Daoy (cell line): ENCODE data around the gene C2orf68. TPM values are rescaled to one million over a fixed set of nuclear protein-coding genes. Genes with fewer than 3 reads are reported as not detected.
"Not testable (repeated sequence)": the region's sequence is repeated elsewhere in the genome, so short reads cannot be mapped to it uniquely, and the experiment has no call there.

Experiments used
- DNase-seq: peaks from one replicate; pipeline ENCODE4 v3.0.0-alpha.2; 2015; ENCODE audit warnings: low read depth
- total RNA-seq: library from RNA; depleted of rRNA; stranded (reverse); fragments of >200 nt; shearing (Covaris generic); gene quantifications from 2 replicates; pipeline ENCODE4 v1.2.3, GENCODE V29; 2014

C2orf68 gene
- total RNA-seq, 1 experiment from 2014 or later, result 9.4 TPM

DNA sequence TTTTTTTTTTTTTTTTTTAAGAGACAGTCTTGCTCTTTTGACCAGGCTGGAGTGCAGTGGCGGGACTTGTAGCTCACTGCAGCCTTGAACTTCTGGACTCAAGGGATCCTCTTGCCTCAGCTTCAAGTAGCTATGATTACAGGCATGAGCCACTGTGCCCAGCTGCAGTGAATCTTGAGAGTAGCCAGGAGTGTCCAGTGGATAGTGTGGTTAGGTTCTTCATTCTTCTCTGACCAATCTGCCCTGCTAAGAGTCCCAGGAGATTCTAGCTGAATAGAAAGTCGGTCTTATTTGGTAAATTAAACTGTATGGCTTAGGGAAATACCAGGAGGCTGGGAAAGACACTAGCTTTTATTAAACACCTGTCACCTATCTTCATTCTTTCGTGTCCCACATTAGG is 19.4 kb upstream of the C2orf68 start:
- no peak for DNase-seq

DNA sequence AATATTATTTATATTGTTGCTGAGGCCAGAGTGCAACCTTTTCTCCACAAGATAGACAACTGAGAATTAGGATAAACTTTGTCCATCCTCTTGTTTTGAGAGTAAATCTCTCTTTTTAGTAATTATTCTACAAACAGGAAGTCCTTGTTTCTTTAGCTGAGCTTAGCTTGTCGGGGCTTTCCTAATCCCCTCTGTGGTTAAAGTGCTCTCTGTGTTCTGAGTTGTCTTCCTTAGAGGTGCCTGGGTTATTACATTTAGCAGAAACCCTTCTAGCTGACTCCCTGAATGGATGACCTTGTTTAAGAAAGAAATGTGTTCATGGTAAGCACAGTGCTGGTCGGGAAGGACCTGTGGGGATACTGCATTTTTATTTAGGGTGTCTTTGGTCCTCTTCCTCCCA is 16.8 kb upstream of the C2orf68 start:
- DNase-seq, result no peak

DNA sequence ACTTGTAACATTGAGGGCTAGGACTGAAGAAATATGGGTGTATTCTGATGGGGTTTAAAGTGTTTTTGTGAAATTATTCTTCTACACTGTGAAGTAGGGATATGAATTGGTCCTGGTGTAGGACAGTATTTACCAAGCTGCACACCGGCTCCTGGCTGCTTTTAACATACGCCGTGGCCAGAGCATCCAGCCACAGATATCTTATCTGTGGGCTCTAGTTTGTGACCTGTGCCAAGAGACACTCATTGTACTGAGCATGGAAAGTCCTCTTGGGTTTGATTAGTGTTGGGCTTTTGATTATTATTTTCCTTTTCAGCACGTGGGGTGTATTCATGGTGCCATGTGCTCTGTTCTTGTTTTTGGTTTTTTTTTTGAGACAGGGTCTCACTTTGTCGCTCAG is 12.1 kb upstream of the C2orf68 start:
- DNase-seq, result no peak

DNA sequence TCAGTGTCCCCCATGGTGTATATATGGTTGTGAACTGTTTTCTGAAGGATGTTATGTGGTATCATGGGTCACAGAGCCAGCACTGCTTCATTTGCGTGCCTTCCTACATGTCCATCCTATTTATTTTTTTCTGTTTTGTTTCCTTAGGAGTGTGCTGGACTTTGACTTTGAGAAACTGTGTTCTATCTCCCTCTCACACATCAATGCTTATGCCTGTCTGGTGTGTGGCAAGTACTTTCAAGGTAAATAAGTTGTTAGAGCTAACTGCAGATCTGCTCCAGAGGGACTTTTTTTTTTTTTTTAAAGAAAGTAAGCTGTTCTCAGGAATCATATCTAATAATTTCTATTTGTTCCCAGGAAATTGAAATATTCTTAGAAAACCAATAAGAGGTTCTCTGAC is 9.5 kb upstream of the C2orf68 start:
- no peak for DNase-seq

DNA sequence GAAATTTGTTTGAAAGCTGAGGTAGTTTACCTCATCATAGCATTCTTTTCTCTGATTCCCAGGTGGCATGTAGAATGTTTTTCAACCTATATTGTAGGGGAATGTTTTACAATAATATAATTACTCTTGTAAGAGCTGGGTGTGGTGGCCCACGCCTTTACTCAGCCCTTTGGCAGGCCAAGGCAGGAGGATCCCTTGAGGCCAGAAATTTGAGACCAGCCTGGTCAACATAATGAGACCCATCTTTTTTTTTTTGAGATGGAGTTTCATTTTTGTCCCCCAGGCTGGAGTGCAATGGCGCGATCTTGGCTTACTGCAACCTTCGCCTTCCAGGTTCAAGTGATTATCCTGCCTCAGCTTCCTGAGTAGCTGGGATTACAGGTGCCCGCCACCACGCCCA is 7.8 kb upstream of the C2orf68 start:
- no peak for DNase-seq

DNA sequence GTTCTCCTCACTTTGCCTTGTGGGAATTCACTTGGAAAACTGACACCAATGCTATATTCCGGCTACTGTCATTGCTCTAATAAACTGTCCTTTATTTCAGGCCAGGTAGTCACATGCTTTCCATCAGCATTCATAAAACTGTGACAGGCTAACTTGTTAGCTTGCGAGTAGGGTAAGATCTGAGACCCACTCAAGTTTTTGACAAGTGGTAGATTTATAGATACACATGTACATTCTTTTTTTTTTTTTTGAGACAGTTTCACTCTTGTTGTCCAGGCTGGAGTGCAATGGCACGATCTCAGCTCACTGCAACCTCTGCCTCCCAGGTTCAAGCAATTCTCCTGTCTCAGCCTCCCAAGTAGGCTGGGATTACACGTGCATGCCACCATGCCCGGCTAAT is 5.9 kb upstream of the C2orf68 start:
- DNase-seq, result not testable (repeated sequence)

DNA sequence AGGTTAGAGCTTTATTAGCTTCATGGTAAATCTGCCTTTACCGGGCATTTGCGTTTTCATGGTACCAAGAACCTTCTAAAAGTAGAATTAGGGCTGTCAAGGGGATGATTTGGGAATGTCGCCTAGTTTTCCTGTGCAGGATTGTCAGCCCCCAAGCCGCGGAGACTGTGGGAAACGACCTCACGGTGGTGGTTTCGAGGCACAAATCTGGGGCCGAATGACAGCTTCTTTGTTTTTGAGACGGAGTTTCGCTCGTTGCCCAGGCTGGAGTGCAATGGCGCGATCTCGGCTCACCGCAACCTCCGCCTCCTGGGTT is 3.5 kb upstream of the C2orf68 start:
- DNase-seq, result no peak

DNA sequence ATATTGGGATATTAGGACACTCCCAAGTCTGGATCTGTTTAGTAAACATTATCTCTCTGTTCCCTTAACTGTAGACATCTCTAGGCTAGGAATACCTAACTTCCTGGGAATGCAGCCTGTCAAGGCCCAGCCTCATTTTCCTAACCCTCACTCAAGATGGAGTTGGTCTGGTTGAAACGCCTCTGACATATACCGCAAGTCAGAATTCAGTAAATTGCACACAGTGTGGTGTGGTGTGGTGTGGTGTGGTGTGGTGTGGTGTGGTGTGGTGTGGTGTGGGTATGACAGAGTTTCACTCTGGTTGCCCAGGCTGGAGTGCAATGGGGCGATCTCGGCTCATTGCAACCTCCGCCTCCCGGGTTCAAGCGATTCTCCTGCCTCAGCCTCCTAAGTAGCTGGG is 2.9 kb upstream of the C2orf68 start:
- not testable (repeated sequence) for DNase-seq

DNA sequence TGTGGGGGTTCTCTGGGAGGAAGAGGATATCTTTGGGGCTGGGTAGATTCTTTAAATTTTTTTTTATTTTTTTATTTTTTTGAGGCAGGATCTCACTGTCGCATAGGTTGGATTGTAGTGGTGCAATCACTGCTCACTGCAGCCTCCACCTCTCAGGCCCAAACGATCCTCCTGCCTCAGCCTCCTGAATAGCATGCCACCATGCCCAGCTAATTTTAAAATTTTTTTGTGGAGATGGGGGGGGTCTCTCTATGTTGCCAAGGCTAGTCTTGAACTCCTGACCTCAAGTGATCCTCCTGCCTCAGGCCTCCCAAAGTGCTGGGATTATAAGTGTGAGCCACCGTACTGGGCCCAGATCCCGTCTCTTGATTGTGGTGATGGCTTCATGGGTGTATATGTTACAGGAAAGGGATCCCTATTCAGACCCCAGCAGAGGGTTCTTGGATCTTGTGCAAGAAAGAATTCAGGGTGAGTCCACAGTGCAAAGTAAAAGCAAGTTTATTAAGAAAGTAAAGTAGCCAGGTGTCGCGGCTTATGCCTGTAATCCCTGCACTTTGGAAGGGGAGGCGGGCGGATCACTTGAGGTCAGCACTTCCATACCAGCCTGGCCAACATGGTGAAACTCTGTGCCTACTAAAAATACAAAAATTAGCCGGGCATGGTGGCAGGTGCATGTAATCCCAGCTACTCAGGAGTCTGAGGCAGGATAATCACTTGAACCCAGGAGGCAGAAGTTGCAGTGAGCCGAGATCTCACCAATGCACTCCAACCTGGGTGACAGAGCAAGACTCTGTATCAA is 2.0 kb upstream of the C2orf68 start:
- no peak for DNase-seq

DNA sequence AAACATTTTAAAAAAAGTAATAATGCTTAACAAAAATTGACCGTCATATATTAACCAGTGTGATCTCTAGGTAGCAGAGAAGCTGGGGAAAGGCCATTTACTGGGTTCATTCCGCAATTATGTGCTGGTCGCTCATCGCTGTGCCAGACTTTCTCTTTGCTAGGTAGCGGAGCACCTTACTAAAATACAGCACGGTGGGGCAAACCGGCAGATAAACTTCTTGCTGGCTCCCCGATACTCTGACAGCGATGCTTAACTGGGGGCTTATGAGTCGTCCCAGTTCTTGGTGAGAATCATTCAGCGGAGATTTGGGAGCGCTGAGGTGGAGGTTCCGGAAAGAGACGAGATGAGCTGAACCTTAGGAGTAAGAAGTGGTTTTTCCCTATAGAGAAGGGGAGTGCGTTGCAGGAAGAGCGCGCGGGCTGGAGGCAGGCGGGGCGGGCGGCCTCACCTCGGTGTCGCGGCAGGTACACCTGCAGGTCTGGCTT is 605 bp downstream of the C2orf68 start:
- no peak for DNase-seq

DNA sequence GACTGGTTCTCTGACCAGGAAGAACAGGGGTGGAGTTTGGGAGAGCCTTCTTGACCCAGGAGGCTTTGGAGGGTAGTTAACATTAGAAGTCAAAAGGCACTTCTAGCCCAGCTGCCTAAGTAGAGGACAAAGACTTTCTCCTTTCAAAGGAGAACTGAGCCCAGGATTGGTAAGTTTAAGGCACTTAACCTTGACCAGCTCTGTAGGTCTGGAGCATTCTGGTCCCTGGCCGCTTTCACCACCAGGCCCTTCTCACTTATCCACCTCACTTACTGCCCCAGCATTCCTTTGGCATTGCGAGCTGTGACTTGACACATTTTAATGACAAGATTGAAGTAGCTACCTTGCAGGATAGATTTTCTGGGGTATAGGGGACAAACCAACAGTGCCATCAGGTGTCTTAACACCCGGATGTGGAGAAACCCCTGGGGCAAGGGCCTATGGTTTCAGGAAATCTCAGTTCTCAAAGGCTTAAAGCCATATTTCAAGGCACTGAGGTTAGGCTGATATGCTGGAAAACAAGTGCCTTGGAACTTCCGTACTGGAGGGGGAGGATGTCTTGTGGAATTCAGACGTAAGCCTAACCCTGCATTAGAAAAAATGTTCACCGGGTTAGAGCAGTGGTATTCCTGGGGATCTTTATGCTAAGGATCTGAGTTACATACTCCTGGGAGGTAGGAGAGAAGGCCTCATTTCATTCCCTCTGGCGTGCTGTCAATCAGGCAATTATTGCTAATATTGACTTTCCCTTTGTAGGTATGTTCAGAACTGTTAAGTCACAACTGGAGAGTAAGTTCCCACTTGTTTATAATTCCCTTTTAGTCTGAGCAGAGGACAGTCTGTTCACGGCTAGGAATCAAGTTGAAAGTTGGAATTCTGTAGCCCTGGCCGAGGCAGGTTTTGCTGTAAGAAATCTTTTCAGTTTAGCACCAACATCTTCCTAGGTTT is 4.3 kb downstream of the C2orf68 start:
- no peak for DNase-seq

DNA sequence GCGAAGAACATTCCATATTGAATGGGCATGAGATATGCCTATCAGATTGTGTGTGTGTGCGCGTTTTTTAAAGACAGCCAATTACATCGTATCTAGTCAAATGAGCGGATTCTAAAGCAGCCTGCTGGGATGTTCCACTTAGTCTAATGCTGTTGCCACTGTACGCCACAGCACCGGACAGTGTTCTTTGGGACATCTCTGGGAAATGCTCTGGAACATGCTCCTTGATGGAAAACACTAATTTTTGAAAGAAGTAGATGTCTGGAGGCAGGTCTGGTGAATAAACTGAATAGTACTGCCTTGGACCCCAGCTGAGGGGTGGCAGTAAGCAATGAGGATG is 5.8 kb downstream of the C2orf68 start:
- DNase-seq, result no peak

DNA sequence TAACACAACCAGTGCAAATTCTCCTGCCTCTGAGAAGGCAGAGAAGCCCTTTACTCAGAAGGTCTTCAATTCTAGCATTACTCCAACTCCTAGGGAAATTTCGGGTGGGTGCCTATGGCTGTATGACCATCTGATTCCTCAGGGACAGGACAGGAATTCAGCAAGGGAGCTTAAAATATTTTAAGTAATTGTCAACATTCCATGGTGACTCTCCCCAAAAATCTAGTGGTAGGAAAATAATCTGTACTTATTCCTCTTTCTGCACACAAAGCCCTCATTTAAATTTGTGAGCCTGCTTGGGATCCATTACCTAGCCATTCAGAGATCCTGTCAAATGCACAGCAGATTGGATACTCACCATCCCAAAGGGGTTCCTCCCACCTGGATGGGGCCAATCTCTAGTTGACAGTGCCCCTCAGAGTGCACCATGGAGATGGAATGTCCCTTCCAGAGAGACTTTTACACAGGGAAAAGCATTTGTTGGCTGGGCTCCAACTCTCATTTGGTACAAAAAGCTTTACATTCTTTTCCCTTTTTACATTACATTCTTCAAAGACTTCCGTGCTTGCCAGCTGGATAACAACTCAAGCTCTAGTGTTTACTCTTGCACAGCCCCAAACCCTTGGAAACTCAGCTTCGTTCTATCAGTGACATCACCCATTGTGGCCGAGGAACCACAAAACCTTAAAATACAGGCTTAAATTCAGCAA is 6.3 kb downstream of the C2orf68 start:
- peak; percentile 29 for DNase-seq

DNA sequence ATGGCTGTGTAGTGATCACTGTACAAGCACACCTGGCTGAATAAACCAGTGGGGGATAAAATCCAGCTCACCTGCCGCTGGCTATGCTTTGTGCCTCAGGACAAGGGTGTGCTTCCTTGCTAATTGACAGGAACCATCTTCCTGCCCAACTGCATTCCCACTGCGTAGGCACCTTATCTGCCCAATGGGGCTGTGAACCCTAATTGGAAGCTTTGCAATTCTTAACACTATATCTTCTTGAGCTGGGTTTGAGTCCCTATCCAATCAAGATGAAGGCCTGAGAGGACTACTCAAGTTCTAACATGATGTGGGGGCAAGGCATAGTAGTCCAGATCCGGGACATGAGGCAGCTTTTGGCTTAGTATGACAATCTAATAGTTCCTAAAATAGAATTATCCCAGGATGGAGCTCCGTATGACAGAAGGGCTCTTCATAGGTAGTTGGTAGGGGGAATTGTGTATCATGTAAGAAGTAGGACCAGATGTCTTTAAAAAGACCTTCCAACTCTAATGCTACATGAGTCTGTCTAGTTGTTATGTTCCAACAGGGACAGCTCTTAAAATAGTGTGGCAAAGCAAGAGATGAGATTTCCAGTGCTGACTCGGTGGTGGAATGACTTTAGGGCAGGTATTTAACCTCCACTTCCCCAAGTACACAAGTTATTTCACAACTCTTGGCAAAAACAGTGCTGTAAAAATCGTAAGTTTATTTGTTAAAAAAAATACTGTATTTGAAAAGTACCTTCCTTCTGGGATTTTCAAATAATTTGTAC is 7.1 kb downstream of the C2orf68 start:
- DNase-seq, result no peak

DNA sequence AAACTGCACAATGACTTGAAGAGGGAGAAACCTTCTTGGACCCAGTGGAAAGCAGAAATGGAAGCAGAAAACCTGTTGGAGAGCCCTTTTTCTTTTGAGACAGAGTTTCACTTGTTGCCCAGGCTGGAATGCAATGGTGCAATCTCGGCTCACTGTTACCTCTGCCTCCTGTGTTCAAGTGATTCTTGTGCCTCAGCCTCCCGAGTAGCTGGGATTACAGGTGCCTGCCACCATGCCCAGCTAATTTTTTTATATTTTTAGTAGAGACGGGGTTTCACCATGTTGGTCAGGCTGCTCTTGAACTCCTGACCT is 7.8 kb downstream of the C2orf68 start:
- DNase-seq, result not testable (repeated sequence)

DNA sequence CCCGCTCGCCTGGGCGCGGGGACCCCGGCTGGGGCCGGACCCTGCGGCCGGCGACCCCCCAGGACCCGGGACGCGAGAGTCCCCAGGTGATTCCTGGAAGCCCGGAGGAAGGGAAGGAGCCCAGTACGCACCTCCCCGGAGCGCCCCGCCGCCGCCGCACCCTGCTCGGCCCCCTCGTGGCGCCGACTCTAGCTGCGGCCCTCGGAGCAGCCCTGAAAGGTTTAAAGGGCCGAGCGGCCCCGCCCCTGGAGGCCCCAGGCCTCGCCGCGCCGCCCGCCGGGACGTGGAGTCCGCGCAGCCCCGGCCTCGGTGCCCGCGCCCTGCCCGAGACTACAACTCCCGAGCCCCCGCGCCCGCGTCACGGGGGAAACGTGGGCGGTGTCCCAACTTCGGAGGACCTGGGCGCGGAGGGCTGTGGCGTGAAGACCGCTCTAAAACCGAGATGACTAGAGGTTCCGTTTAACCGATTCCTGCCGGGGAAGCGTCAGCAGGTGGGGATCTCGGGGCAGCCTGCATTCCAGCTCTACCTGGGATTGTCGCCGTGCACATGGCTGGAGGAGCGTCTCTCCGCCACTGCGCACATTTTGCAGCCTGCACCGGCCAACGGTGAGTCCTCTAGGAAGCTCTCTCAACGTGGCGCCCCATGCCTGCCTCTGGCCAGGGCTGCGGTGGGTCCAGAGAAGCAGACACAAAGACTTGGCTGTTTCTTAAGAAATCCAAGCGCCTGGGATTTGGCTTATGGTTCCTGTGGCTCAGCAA is 9.2 kb downstream of the C2orf68 start, which contains the start of gene TMEM150A:
Gene TMEM150A (minus strand): TSS at position 223 of the 759 bp plus-strand sequence. CDS start 750 bp downstream, outside the sequence.
- peak; percentile 93 for DNase-seq

DNA sequence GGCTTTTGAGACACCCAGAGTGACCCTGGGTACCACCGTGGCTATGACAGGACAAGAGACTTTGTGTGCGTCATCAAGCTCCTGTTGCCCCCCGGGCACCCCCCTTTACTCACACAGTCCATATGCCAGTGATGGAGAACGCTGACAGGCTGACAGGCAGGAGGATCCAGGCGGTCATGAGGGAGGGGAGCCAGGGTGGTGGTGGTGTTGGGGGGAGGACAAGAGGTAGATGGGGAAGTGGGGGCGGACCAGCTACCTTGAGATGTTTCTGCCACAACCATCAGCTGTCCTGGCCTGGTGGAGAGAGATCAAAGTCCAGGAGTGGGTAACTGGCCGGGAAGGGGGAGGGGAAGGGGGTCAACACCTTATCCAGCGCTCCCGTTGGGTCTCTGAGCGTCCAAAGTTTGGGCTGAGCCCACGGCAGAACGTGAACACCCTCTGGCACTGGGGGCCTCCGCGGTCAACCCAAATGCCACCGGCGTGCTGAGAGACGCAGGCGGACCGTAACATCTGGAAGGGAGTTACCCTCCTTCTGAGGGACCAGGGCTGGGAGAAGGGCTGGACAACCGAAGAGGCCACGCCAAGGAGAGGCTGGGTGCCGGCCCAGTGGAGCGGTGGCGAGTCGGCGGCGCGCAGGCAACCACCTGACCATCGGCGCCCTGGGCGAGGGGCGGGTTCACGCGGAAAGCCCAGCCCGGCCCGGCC is 9.9 kb downstream of the C2orf68 start:
- peak; percentile 39 for DNase-seq

DNA sequence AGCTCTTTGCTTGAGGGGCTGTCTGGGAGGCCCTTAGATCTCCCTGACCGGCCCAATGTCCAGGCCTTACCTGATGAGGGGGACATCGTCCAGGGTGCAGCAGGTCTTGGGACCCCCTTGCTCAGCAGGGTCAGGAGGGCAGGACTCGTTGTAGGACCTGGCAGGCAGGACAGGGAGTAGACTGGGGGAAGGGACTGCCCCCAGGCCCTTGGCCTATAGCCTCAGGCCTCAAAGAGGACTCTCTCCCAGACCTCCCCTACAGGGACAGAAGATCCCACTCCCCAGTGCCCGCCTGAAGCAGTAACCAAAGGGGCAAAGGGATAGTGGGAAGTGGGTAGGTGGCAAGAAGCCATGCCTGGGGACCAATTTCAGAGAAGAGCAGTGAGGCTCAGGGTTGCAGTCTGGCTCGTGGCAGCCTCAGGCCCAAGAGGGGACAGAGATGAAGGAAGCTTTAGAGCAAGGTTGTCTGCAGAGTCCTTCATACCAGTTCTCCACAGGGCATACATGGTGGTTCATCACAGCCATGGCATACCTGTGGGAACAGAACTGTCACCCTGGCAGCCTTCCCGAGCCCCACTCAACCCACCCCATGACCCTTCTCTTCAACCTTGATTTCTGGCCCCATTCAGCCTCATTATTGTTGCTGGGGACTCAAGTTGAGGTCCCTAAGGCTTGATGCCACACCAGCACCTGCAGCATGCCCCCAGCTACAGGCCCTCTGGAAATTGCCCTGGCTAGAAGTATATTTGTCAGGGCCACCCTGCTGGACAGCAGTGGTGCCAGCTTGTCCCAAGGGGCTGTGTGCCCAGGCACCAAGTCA is 10.7 kb downstream of the C2orf68 start:
- DNase-seq, result no peak

DNA sequence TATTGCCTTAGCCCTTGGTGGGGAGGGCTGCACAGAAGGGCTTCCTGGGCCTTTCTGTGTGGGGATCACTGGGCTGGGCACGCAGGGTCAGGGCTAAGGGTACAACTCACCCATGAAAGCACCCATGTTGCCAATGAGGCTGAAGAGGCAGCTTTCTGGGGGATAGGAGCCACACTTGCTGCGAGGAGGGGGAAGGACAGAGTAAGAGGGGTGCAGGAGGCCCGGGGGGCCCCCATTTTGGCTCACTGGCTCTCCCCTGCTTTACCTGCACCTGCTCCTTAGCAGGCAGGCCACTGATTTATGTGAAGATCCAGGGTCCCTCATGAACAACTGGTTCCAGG is 11.7 kb downstream of the C2orf68 start:
- DNase-seq, result no peak
